ENCODE measurements around the gene UCHL3. TPM values are rescaled to one million over a fixed set of nuclear protein-coding genes. Genes with fewer than 3 reads are reported as not detected.

The UCHL3 gene
- total RNA-seq, 1 experiment from 2014 or later: 54.7 TPM

DNA sequence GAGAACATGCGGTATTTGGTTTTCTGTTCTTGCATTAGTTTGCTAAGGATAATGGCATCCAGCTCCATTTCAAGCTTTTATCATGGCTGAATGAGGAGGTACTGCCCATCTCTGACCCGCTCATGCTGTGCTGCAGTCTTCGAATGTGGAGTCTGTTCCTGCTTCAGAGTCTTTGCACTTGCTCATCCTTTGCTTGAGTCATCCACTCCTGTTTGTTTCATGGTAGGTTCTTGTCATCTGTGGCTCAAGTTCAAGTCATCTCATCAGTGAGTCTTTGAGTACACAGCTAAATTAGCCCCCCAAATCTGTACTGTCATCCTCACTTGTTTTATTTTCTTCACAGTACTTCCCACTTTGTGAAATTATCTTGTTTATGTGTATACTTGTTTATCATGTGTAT, 5.4 kb downstream of the UCHL3 start:
- no peaks in the 10 kb centered on the region for H3K36me3 ChIP-seq (ENCODE audit: insufficient read depth, low read length, poor library complexity, severe bottlenecking)
- no peak overlapping the region for H3K27ac ChIP-seq (ENCODE audit: low read depth, low read length, poor library complexity, severe bottlenecking)
- H3K9me3 ChIP-seq (ENCODE audit: low read depth, low read length, poor library complexity, severe bottlenecking): no peaks in the 10 kb centered on the region
- intact Hi-C loops (cut with micrococcal nuclease; ENCODE audit: unreplicated experiment): no loop called here
- DNase-seq (ENCODE audit: low spot score): no peak
- TF ChIP-seq, protein P1, sequence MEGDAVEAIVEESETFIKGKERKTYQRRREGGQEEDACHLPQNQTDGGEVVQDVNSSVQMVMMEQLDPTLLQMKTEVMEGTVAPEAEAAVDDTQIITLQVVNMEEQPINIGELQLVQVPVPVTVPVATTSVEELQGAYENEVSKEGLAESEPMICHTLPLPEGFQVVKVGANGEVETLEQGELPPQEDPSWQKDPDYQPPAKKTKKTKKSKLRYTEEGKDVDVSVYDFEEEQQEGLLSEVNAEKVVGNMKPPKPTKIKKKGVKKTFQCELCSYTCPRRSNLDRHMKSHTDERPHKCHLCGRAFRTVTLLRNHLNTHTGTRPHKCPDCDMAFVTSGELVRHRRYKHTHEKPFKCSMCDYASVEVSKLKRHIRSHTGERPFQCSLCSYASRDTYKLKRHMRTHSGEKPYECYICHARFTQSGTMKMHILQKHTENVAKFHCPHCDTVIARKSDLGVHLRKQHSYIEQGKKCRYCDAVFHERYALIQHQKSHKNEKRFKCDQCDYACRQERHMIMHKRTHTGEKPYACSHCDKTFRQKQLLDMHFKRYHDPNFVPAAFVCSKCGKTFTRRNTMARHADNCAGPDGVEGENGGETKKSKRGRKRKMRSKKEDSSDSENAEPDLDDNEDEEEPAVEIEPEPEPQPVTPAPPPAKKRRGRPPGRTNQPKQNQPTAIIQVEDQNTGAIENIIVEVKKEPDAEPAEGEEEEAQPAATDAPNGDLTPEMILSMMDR (conservative IDR thresholded peaks at IDR 0.05; ENCODE audit: low read depth, low read length): no peak
- TF ChIP-seq EZH2 (IDR thresholded peaks at IDR 0.05; ENCODE audit: borderline replicate concordance, low read depth, low read length, poor library complexity, severe bottlenecking): no peak
- no peak overlapping the region for H3K4me3 ChIP-seq (ENCODE audit: low read depth, low read length, poor library complexity, severe bottlenecking)
- POLR2A ChIA-PET (ENCODE audit: low non-redundant PET): no interaction called here
- CTCF ChIA-PET: no interaction called here
- H3K4me1 ChIP-seq (ENCODE audit: insufficient read depth, low read length, poor library complexity, severe bottlenecking): peaks cover 8% of the 10 kb centered on the region
- no TSS peak for BruUV-seq (replicated peaks)
- no peaks in the 10 kb centered on the region for H3K27me3 ChIP-seq (replicated peaks; ENCODE audit: insufficient read depth, low read depth, low read length, poor library complexity)

DNA sequence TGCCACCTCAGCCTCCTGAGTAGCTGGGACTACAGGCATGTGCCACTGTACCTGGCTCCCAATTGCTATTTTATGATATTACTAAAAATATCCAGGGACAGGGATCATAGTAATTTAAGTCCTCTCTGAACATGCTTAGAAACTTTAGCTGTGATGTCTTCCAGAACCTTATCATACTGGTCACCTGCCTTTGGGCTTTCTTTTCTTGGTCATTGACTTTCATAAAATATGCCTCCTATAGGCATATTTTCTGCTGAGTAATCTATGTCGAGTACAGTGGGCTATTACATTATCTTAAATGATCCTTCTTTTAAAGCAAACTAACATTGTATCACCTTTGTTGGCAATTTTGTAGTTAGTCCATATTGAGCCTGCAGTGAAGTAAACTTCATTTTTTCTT, 6.2 kb downstream of the UCHL3 start:
- POLR2A ChIA-PET (ENCODE audit: low non-redundant PET): no interaction called here

DNA sequence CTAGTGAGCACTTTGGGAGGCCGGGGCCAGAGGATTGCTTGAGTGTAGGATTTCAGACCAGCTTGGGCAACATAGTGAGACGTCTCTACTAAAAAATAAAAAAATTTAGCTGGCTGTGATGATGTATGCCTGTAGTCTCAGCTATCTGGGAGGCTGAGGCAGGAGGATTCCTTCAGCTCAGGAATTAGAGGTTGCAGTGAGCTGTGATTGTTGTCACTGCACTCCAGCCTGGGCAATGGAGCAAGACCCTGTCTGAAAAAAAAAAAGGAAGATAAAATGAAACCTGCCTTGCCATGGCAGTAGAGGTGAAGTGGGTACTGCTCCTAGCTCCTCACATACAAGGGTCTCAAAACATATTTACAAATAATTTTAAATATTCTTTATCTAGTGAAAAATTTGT, 7.4 kb downstream of the UCHL3 start:
- Histone ChIP-seq H3K9me3 (ENCODE audit: low read depth, low read length, poor library complexity, severe bottlenecking) (no peaks in the 10 kb centered on the region), H3K36me3 (ENCODE audit: insufficient read depth, low read length, poor library complexity, severe bottlenecking) (no peaks in the 10 kb centered on the region), H3K27me3 (replicated peaks; ENCODE audit: insufficient read depth, low read depth, low read length, poor library complexity) (no peaks in the 10 kb centered on the region), H3K27ac (ENCODE audit: low read depth, low read length, poor library complexity, severe bottlenecking) (no peak overlapping the region), H3K4me1 (ENCODE audit: insufficient read depth, low read length, poor library complexity, severe bottlenecking) (no peaks in the 10 kb centered on the region), H3K4me3 (ENCODE audit: low read depth, low read length, poor library complexity, severe bottlenecking) (no peak overlapping the region)
- intact Hi-C loops (cut with micrococcal nuclease; ENCODE audit: unreplicated experiment): no loop called here
- TF ChIP-seq, protein P1 (conservative IDR thresholded peaks at IDR 0.05; ENCODE audit: low read depth, low read length): no peak
- TF ChIP-seq EZH2 (IDR thresholded peaks at IDR 0.05; ENCODE audit: borderline replicate concordance, low read depth, low read length, poor library complexity, severe bottlenecking): no peak
- CTCF ChIA-PET: no interaction called here
- BruUV-seq (replicated peaks): no TSS peak
- POLR2A ChIA-PET (ENCODE audit: low non-redundant PET): no interaction called here
- DNase-seq (ENCODE audit: low spot score): no peak

More for the DNA sequence above, 6.2 kb downstream of the UCHL3 start:
- no peaks in the 10 kb centered on the region for H3K27me3 ChIP-seq (replicated peaks; ENCODE audit: insufficient read depth, low read depth, low read length, poor library complexity)
- H3K4me1 ChIP-seq (ENCODE audit: insufficient read depth, low read length, poor library complexity, severe bottlenecking): peaks cover 2% of the 10 kb centered on the region
- no peaks in the 10 kb centered on the region for H3K9me3 ChIP-seq (ENCODE audit: low read depth, low read length, poor library complexity, severe bottlenecking)
- intact Hi-C loops (cut with micrococcal nuclease; ENCODE audit: unreplicated experiment): no loop called here
- DNase-seq (ENCODE audit: low spot score): no peak
- no peaks in the 10 kb centered on the region for H3K36me3 ChIP-seq (ENCODE audit: insufficient read depth, low read length, poor library complexity, severe bottlenecking)
- no peak overlapping the region for H3K27ac ChIP-seq (ENCODE audit: low read depth, low read length, poor library complexity, severe bottlenecking)
- TF ChIP-seq, protein P1 (conservative IDR thresholded peaks at IDR 0.05; ENCODE audit: low read depth, low read length): no peak
- no peak for TF ChIP-seq EZH2 (IDR thresholded peaks at IDR 0.05; ENCODE audit: borderline replicate concordance, low read depth, low read length, poor library complexity, severe bottlenecking)
- no TSS peak for BruUV-seq (replicated peaks)
- no peak overlapping the region for H3K4me3 ChIP-seq (ENCODE audit: low read depth, low read length, poor library complexity, severe bottlenecking)
- CTCF ChIA-PET: no interaction called here
